Gastrocnemius medialis (tissue), 4 donors: Measurements from ENCODE around the gene BTF3. TPM values are rescaled to one million over a fixed set of nuclear protein-coding genes. Genes with fewer than 3 reads are reported as not detected.

ENCODE experiments used
- ATAC-seq, 2 donors: fragments of 150-250 bp; one replicate each; pipeline ENCODE4 v1.9.1; 2016
- DNase-seq, 2 donors: peaks; one replicate each; pipeline ENCODE4 v3.0.0-alpha.2; 2019
- H3K27ac ChIP-seq, 4 donors: fragments of 200-600 bp; sonication (generic); 1 replicate in 1 of 4; 2 replicates in 3 of 4; pipeline ENCODE4 v1.5.1; 2016 to 2018; ENCODE audit warnings: mild to moderate bottlenecking in 2 of 4, moderate library complexity in 1 of 4
- H3K27me3 ChIP-seq, 3 donors: fragments of 200-600 bp; sonication (generic) in 2 of 3; 1 replicate in 1 of 3; 2 replicates in 2 of 3; pipeline versions ENCODE4 v1.5.1 to v1.6.0; 2016 to 2019; ENCODE audit warnings: mild to moderate bottlenecking in 1 of 3, moderate library complexity in 1 of 3
- H3K36me3 ChIP-seq, 2 donors: fragments of 200-600 bp; sonication (generic) in 1 of 2; one replicate each; pipeline ENCODE4 v1.5.1; 2017 to 2018
- H3K4me1 ChIP-seq, 2 donors: fragments of 200-600 bp; sonication (generic) in 1 of 2; one replicate each; pipeline ENCODE4 v1.5.1; 2016 to 2017; ENCODE audit warnings: mild to moderate bottlenecking in 2 of 2
- H3K4me3 ChIP-seq, 4 donors: fragments of 200-600 bp; sonication (generic) in 3 of 4; 1 replicate in 1 of 4; 2 replicates in 3 of 4; pipeline ENCODE4 v1.5.1; 2016 to 2019; ENCODE audit warnings: mild to moderate bottlenecking in 2 of 4
- H3K9me3 ChIP-seq, 3 donors: fragments of 200-600 bp; sonication (generic) in 2 of 3; 1 replicate in 1 of 3; 2 replicates in 2 of 3; pipeline ENCODE4 v1.5.1; 2016 to 2019
- POLR2A ChIP-seq, 2 donors: fragments of 450-650 bp; IDR thresholded peaks; one replicate each; pipeline ENCODE4 v1.6.1; 2017; ENCODE audit warnings: antibody characterized with exemption in 2 of 2, mild to moderate bottlenecking in 2 of 2, moderate library complexity in 2 of 2
- in situ Hi-C, 4 donors: fragments of 200-750 bp; cut with MboI; loops; one replicate each; pipeline versions ENCODE4 v1.15.0 to v1.8.0; 2017; ENCODE audit warnings: low sequenced_read_pairs in 4 of 4
- intact Hi-C: fragments of 100-400 bp; cut with DNase I; formaldehyde crosslinking; loops from one replicate; pipeline ENCODE4 v1.15.1; 2023; ENCODE audit warnings: low total_unique reads
- total RNA-seq, 4 donors: library from RNA; depleted of rRNA; stranded (reverse); fragments of >200 nt; gene quantifications; one replicate each; pipeline versions ENCODE4 v1.1.0 to v1.2.3, GENCODE V29; 2016
- TF ChIP-seq, protein P1 (sequence below), 5 experiments: fragments of 450-650 bp in 3 of 5; fragments of 200-600 bp in 2 of 5; sonication (generic) in 2 of 5; IDR thresholded peaks in 4 of 5; conservative IDR thresholded peaks in 1 of 5; 1 replicate in 4 of 5; 2 replicates in 1 of 5; pipeline ENCODE4 v1.5.1; 2016 to 2019; ENCODE audit warnings: antibody characterized with exemption in 5 of 5, mild to moderate bottlenecking in 3 of 5, moderate library complexity in 3 of 5

The BTF3 gene
- total RNA-seq, 4 donors from 2014 or later = 517 to 641 (median 546) TPM

DNA sequence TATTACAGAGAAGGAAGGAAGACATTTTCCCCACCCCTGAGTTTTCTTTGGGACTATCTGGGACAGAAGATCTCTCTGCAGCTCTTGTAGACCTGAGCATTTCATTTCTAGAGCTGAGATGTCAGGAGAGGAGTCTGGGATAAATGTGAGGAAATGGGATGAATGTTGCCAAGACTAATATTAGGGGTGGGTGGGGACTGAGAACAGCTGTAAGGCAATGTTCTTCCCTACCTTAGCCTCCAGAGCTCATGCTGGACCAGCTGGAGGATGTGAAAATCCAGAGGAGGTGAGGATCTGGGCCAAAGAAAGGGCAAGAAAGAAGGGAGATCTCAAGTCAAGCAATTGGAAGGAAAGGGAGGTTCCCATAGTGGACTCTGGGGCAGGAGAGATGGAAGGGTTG lies 26.6 kb upstream of the BTF3 start:
- intact Hi-C loops = no loop called here
- no peak for TF ChIP-seq POLR2A (IDR thresholded peaks at IDR 0.05)
- TF ChIP-seq, protein P1, sequence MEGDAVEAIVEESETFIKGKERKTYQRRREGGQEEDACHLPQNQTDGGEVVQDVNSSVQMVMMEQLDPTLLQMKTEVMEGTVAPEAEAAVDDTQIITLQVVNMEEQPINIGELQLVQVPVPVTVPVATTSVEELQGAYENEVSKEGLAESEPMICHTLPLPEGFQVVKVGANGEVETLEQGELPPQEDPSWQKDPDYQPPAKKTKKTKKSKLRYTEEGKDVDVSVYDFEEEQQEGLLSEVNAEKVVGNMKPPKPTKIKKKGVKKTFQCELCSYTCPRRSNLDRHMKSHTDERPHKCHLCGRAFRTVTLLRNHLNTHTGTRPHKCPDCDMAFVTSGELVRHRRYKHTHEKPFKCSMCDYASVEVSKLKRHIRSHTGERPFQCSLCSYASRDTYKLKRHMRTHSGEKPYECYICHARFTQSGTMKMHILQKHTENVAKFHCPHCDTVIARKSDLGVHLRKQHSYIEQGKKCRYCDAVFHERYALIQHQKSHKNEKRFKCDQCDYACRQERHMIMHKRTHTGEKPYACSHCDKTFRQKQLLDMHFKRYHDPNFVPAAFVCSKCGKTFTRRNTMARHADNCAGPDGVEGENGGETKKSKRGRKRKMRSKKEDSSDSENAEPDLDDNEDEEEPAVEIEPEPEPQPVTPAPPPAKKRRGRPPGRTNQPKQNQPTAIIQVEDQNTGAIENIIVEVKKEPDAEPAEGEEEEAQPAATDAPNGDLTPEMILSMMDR (IDR thresholded peaks at IDR 0.05 in 4 of 5, conservative IDR thresholded peaks at IDR 0.05 in 1 of 5) = no peak
- no peak for ATAC-seq
- H3K27me3 ChIP-seq = peaks cover 0 to 3% (median 0%) of the 10 kb centered on the region in 3 donors
- no peak for DNase-seq
- H3K27ac ChIP-seq = no peak overlapping the region
- no peaks in the 10 kb centered on the region for H3K4me1 ChIP-seq
- in situ Hi-C loops = no loop called here
- no peaks in the 10 kb centered on the region for H3K9me3 ChIP-seq
- H3K36me3 ChIP-seq = no peaks in the 10 kb centered on the region
- no peak overlapping the region for H3K4me3 ChIP-seq

GRCh38 chr5:73472116-73472515 lies 26.1 kb upstream of the BTF3 start:
- in situ Hi-C loops (no loop called here), intact Hi-C loops (no loop called here)
- ATAC-seq = no peak
- TF ChIP-seq POLR2A (IDR thresholded peaks at IDR 0.05) = no peak
- TF ChIP-seq, protein P1 (IDR thresholded peaks at IDR 0.05 in 4 of 5, conservative IDR thresholded peaks at IDR 0.05 in 1 of 5) = no peak
- no peaks in the 10 kb centered on the region for H3K9me3 ChIP-seq
- no peaks in the 10 kb centered on the region for H3K36me3 ChIP-seq
- DNase-seq = no peak
- no peak overlapping the region for H3K4me3 ChIP-seq
- no peak overlapping the region for H3K27ac ChIP-seq
- no peaks in the 10 kb centered on the region for H3K27me3 ChIP-seq
- no peaks in the 10 kb centered on the region for H3K4me1 ChIP-seq

DNA sequence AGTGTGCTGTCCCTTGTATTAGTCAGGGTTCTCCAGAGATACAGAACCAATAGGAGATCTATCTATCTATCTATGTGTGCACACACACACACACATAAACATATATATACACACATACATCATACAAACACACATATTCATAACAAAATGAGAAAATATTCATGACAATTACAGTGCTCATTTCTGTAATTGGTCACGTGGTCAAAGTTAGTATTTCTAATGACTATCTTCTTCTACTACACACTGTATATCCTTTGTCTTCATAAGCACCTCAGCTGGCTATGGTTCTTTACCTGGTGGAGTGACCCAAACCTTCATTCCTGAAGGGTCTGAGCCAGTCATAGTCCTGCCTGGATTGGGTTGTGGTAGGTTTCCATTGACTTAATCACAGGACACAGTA lies 17.7 kb upstream of the BTF3 start:
- TF ChIP-seq, protein P1 (IDR thresholded peaks at IDR 0.05 in 4 of 5, conservative IDR thresholded peaks at IDR 0.05 in 1 of 5) = no peak
- TF ChIP-seq POLR2A (IDR thresholded peaks at IDR 0.05) = no peak
- in situ Hi-C loops = no loop called here
- no peak for DNase-seq
- no peaks in the 10 kb centered on the region for H3K9me3 ChIP-seq
- no peaks in the 10 kb centered on the region for H3K4me1 ChIP-seq
- intact Hi-C loops = no loop called here
- no peak overlapping the region for H3K27ac ChIP-seq
- no peaks in the 10 kb centered on the region for H3K27me3 ChIP-seq
- no peak overlapping the region for H3K4me3 ChIP-seq
- H3K36me3 ChIP-seq = no peaks in the 10 kb centered on the region
- ATAC-seq = no peak

DNA sequence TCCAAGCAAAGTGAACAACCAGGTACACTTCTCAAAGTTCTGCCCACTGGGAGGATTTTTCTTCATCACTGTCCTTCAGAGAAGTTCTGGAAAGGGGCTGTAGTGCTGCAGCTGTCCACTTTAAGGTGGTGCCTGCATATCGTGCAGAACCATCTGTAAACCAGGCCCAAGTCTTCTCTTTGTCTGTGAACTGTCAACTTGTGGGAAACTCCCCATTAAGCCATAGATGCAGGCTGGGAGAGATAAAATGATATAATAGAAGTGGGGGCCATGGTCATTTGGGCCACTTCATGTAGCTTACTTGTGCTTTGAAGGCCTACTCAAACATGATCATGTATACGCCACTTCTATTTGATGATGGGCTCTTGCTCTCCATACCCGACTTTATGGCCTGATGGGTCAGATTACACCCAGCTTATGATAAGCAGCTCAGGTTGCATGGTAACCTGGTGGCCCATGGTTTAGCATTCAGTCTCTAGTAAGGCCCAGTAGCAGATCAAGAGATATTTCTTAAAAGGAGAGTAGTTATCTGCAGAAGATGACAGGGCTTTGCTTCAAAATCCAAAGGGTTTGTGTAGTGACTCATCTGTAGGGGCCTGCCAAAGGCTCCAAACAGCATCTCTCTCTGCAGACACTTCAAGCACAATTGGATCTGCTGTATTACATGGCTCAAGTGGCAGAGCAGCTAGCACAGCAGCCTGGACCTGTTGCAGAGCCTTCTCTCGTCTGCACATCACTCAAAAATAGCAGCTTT lies 15.7 kb upstream of the BTF3 start:
- Histone ChIP-seq H3K27me3 (no peaks in the 10 kb centered on the region), H3K36me3 (no peaks in the 10 kb centered on the region), H3K27ac (no peak overlapping the region), H3K4me3 (no peak overlapping the region), H3K9me3 (no peaks in the 10 kb centered on the region), H3K4me1 (no peaks in the 10 kb centered on the region)
- ATAC-seq (no peak), DNase-seq (no peak)
- no peak for TF ChIP-seq POLR2A (IDR thresholded peaks at IDR 0.05)
- TF ChIP-seq, protein P1 (IDR thresholded peaks at IDR 0.05 in 4 of 5, conservative IDR thresholded peaks at IDR 0.05 in 1 of 5) = no peak
- intact Hi-C loops (no loop called here), in situ Hi-C loops (no loop called here)

- H3K27me3 ChIP-seq = no peaks in the 10 kb centered on the region
- no peaks in the 10 kb centered on the region for H3K4me1 ChIP-seq
- intact Hi-C loops = no loop called here
- ATAC-seq = no peak
- no peak overlapping the region for H3K4me3 ChIP-seq
- TF ChIP-seq, protein P1 (IDR thresholded peaks at IDR 0.05 in 4 of 5, conservative IDR thresholded peaks at IDR 0.05 in 1 of 5) = no peak
- TF ChIP-seq POLR2A (IDR thresholded peaks at IDR 0.05) = no peak
- DNase-seq = no peak
- H3K9me3 ChIP-seq = no peaks in the 10 kb centered on the region
- H3K27ac ChIP-seq = no peak overlapping the region
- no peaks in the 10 kb centered on the region for H3K36me3 ChIP-seq
- in situ Hi-C loops = no loop called here
Observed at GRCh38 chr5:73483676-73484075, 14.6 kb upstream of the BTF3 start.
